Heart left ventricle (tissue), 16 donors: ENCODE measurements around the gene ERH. TPM values are rescaled to one million over a fixed set of nuclear protein-coding genes. Genes with fewer than 3 reads are reported as not detected.
"Not testable (repeated sequence)": the region's sequence is repeated elsewhere in the genome, so short reads cannot be mapped to it uniquely, and the experiment has no call there.

Experiments
- ATAC-seq, 4 donors: fragments of 200-7000 bp; cut with Tn5 transposase; one replicate each; pipeline ENCODE4 v1.9.1; 2020 to 2022; ENCODE audit warnings: moderate library complexity in 4 of 4, mild to moderate bottlenecking in 3 of 4, moderate number of reproducible peaks in 1 of 4
- DNase-seq, 5 donors: peaks; one replicate each; pipeline ENCODE4 v3.0.0-alpha.2; 2020
- H3K27ac ChIP-seq, 12 donors: fragments of 200-600 bp; sonication (generic) in 4 of 12; one replicate each; pipeline versions ENCODE4 v1.5.0 to v1.8.0; 2016 to 2022; ENCODE audit warnings: mild to moderate bottlenecking in 2 of 12
- H3K27me3 ChIP-seq, 9 donors: fragments of 200-600 bp; sonication (generic) in 2 of 9; one replicate each; pipeline versions ENCODE4 v1.5.1 to v1.8.0; 2016 to 2022; ENCODE audit warnings: mild to moderate bottlenecking in 3 of 9
- H3K36me3 ChIP-seq, 9 donors: fragments of 200-600 bp; sonication (generic) in 2 of 9; one replicate each; pipeline versions ENCODE4 v1.5.0 to v1.8.0; 2018 to 2022; ENCODE audit warnings: mild to moderate bottlenecking in 2 of 9
- H3K4me1 ChIP-seq, 12 donors: fragments of 200-600 bp; sonication (generic) in 4 of 12; one replicate each; pipeline versions ENCODE4 v1.5.0 to v1.8.0; 2016 to 2022; ENCODE audit warnings: mild to moderate bottlenecking in 3 of 12
- H3K4me3 ChIP-seq, 12 donors: fragments of 200-600 bp; sonication (generic) in 4 of 12; one replicate each; pipeline versions ENCODE4 v1.5.0 to v1.8.0; 2017 to 2022; ENCODE audit warnings: mild to moderate bottlenecking in 9 of 12, moderate library complexity in 4 of 12
- H3K9me3 ChIP-seq, 12 donors: fragments of 200-600 bp; sonication (generic) in 4 of 12; one replicate each; pipeline versions ENCODE4 v1.5.0 to v1.8.0; 2016 to 2022; ENCODE audit warnings: mild to moderate bottlenecking in 1 of 12
- POLR2A ChIP-seq, 2 donors: fragments of 450-650 bp; IDR thresholded peaks; one replicate each; pipeline ENCODE4 v1.6.1; 2017; ENCODE audit warnings: antibody characterized with exemption in 2 of 2, mild to moderate bottlenecking in 2 of 2, moderate library complexity in 2 of 2
- WGBS, 4 donors: extraction: QIAGEN DNeasy Blood & Tissue Kit in 2 of 4; methylation state at CpG; one replicate each; pipeline versions ENCODE4 v1.1.5 to v1.1.7; 2013 to 2018; 5-methylcytosine and 5-hydroxymethylcytosine counted together
- intact Hi-C, 10 donors: fragments of 100-400 bp; cut with DNase I; formaldehyde crosslinking; loops; one replicate each; pipeline versions ENCODE4 v1.11.1 to v1.14.2; 2022
- polyA plus RNA-seq, 2 donors: library from polyadenylated mRNA; stranded (reverse); fragments of 200-250 nt; gene quantifications; one replicate each; pipeline ENCODE4 v1.2.3, GENCODE V29; 2013
- total RNA-seq, 9 donors: library from RNA; depleted of rRNA in 2 of 9; stranded (reverse); fragments of >200 nt in 2 of 9; fragmentation: NEBNext Ultra II Directional in 3 of 9; extraction: Animal tissue kit (Norgen Biotek cat#: 25700) in 3 of 9; gene quantifications; one replicate each; pipeline versions ENCODE4 v1.1.0 to v1.2.4, GENCODE V29; 2016 to 2023
- TF ChIP-seq, protein P1 (sequence below), 12 donors: fragments of 200-600 bp; sonication (generic) in 4 of 12; IDR thresholded peaks; one replicate each; pipeline versions ENCODE4 v1.5.0 to v1.8.0; 2018 to 2022; ENCODE audit warnings: antibody characterized with exemption in 12 of 12, mild to moderate bottlenecking in 5 of 12
- donor health status: ischemic (EF 13 %, LVEDD 7.1; RV severe dilation, severe dysfunction).
- donor health status: healthy with polysubstance abuse.
- donor health status: DM: no; HTN: yes; CAD: no.
- donor health status: DM: no; HTN: no; CAD: no.
- donor health status: ischemic (EF 25% LVEDD 6.9; RV normal size, moderate dysfunction).
- donor health status: ischemic (EF 25% LVEDD 5.7; RV mildly dilated, moderate dysfunction).
- donor health status: healthy.
- donor health status: DM: yes; HTN: yes; CAD: no.
- donor health status: ischemic (EF 35%, LVEDD 5.7; RV mildly dilated, moderate dysfunction).
- donor health status: nonischemic (EF 11% LVEDD 7.7; RV severe dilation, severe dysfunction).
- donor health status: DM: yes; HTN: yes; CAD: no.
- donor health status: PGD.
- donor health status: ischemic (EF 29% LVEDD 5.4; RV normal size, mild dysfunction).
- donor health status: nonischemic (EF 23%, LVEDD 6.1; RV moderate dilation, normal function).

ERH gene
- total and polyA plus RNA-seq, 11 donors, result 44.3 to 147 (median 128) TPM

DNA sequence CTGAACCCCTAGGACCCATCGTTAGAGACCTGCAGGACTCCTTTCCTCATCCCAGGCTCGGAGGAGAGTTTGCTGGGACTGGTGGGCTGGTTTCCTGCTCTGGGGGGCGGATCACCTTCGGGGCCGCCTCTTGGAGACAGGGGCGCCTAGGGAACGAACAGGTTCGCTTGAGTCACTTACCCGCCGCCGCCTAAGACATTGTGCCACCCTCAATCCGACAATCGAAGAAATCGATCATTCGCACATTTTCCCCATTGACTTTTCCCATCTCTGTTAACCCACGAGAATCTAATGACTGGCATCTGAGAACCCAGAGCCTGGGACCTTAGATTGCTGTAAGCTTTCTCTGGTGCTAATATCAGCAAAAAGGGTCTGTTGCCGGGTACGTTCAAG lies 715 bp upstream of the ERH start:
- peak in 2 of 4 donors; percentile 0 to 34 for ATAC-seq
- 0 to 1% (median 1%) methylated on average over 18 of the region's 18 CpGs for WGBS, 4 donors
- peak overlapping the region; percentile 81 to 97 (median 90) for H3K27ac ChIP-seq
- H3K36me3 ChIP-seq, result peaks cover 0 to 28% (median 25%) of the 10 kb centered on the region in 9 donors
- no peak for TF ChIP-seq POLR2A (IDR thresholded peaks at IDR 0.05)
- TF ChIP-seq, protein P1, sequence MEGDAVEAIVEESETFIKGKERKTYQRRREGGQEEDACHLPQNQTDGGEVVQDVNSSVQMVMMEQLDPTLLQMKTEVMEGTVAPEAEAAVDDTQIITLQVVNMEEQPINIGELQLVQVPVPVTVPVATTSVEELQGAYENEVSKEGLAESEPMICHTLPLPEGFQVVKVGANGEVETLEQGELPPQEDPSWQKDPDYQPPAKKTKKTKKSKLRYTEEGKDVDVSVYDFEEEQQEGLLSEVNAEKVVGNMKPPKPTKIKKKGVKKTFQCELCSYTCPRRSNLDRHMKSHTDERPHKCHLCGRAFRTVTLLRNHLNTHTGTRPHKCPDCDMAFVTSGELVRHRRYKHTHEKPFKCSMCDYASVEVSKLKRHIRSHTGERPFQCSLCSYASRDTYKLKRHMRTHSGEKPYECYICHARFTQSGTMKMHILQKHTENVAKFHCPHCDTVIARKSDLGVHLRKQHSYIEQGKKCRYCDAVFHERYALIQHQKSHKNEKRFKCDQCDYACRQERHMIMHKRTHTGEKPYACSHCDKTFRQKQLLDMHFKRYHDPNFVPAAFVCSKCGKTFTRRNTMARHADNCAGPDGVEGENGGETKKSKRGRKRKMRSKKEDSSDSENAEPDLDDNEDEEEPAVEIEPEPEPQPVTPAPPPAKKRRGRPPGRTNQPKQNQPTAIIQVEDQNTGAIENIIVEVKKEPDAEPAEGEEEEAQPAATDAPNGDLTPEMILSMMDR (IDR thresholded peaks at IDR 0.05), result peak in 1 of 12 donors; percentile 1
- H3K9me3 ChIP-seq, result no peaks in the 10 kb centered on the region
- H3K4me3 ChIP-seq, result peak overlapping the region; percentile 52 to 95 (median 80)
- H3K4me1 ChIP-seq, result peaks cover 10 to 63% (median 45%) of the 10 kb centered on the region in 12 donors
- H3K27me3 ChIP-seq, result no peaks in the 10 kb centered on the region
- no peak for DNase-seq
- intact Hi-C loops, result loop anchor here in 3 of 10 donors (2.0 to 10.0 kb wide), 3 partner anchors 63 to 264 kb away; no protein-coding TSS in a partner anchor

DNA sequence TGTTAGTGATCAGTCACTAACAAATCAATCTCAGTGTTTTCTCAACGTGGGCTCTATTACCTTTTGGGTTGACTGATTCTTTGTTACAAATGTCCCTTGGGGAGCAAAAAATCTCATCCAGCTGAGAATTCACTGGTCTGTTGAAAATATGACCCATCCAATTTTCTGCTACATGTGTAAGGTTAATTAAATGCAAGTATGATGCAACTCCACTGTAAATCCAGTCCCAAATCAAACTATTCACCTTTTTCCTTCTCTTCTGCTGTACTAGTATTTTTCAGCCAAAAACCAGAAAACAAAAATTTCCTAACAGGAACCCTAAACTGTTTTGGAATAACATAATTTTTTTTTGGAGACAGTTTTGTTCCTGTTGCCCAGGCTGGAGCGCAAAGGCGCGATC lies 2.2 kb downstream of the ERH start:
- DNase-seq (no peak), ATAC-seq (no peak)
- Histone ChIP-seq H3K27me3 (no peaks in the 10 kb centered on the region), H3K36me3 (peaks cover 0 to 56% (median 52%) of the 10 kb centered on the region in 9 donors), H3K9me3 (no peaks in the 10 kb centered on the region), H3K4me1 (peaks cover 6 to 59% (median 43%) of the 10 kb centered on the region in 12 donors), H3K27ac (no peak overlapping the region), H3K4me3 (no peak overlapping the region)
- intact Hi-C loops, result loop anchor here in 2 of 10 donors (5.0 to 10.0 kb wide), 2 partner anchors 66 to 261 kb away; no protein-coding TSS in a partner anchor
- TF ChIP-seq, protein P1 (IDR thresholded peaks at IDR 0.05), result no peak
- no peak for TF ChIP-seq POLR2A (IDR thresholded peaks at IDR 0.05)
- 88 to 89% (median 88%) methylated on average over 4 of the region's 4 CpGs for WGBS, 4 donors

DNA sequence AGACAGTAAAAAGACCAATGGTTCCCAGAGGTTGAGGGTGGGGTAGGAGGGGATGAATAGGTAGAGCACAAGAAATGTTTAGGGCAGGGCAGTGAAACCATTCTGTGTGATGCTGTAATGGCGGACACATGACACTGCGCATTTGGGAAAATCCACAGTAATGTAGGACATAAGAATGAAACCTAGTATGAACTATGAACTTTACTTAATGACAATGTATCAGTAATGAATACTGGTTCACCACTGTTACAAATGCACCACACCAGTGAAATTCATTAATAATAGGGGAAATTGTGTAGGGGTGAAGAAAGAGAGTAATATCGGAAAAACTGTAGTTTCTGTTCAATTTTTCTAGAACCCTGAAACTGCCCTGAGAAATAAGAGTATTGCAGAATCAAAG lies 5.6 kb downstream of the ERH start:
- WGBS, 4 donors, result 78 to 98% (median 97%) methylated on average over 3 of the region's 3 CpGs

DNA sequence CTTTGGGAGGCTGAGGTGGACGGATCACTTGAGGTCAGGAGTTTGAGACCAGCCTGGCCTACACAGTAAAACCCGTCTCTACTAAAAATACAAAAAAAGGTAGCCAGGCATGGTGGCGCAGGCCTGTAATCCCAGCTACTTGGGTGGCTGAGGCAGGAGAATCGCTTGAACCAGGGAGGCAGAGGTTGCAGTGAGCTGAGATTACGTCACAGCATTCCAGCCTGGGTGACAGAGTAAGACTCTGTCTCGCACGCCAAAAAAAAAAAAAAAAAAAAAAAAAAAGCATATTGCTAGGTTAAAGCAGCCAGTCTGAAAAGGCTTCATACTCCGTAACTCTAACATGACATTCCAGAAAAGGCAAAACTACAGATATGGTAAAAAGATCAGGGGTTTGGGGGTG lies 6.7 kb downstream of the ERH start:
- DNase-seq (peak in 1 of 5 donors; percentile 38), ATAC-seq (peak in 1 of 4 donors; percentile 44)
- intact Hi-C loops, result loop anchor here in 1 of 10 donors (10.0 kb wide), 1 partner anchor 257 kb away; no protein-coding TSS in a partner anchor
- 73 to 84% (median 80%) methylated on average over 8 of the region's 8 CpGs for WGBS, 4 donors
- Histone ChIP-seq H3K36me3 (peaks cover 0 to 98% (median 88%) of the 10 kb centered on the region in 9 donors), H3K4me1 (peaks cover 0 to 30% (median 16%) of the 10 kb centered on the region in 12 donors)
- not testable (repeated sequence) for H3K4me3 ChIP-seq, H3K27me3 ChIP-seq, H3K27ac ChIP-seq, H3K9me3 ChIP-seq

More for the DNA sequence above, 5.6 kb downstream of the ERH start:
- no peak overlapping the region for H3K4me3 ChIP-seq
- DNase-seq (no peak), ATAC-seq (no peak)
- no peaks in the 10 kb centered on the region for H3K9me3 ChIP-seq
- no peak overlapping the region for H3K27ac ChIP-seq
- H3K36me3 ChIP-seq, result peaks cover 0 to 89% (median 80%) of the 10 kb centered on the region in 9 donors
- intact Hi-C loops, result loop anchor here in 1 of 10 donors (10.0 kb wide), 1 partner anchor 258 kb away; no protein-coding TSS in a partner anchor
- H3K27me3 ChIP-seq, result no peaks in the 10 kb centered on the region
- peaks cover 0 to 39% (median 26%) of the 10 kb centered on the region in 12 donors for H3K4me1 ChIP-seq
- TF ChIP-seq, protein P1 (IDR thresholded peaks at IDR 0.05), result no peak
- no peak for TF ChIP-seq POLR2A (IDR thresholded peaks at IDR 0.05)
